Measurements from ENCODE around the gene RAD21L1.

The RAD21L1 gene

DNA sequence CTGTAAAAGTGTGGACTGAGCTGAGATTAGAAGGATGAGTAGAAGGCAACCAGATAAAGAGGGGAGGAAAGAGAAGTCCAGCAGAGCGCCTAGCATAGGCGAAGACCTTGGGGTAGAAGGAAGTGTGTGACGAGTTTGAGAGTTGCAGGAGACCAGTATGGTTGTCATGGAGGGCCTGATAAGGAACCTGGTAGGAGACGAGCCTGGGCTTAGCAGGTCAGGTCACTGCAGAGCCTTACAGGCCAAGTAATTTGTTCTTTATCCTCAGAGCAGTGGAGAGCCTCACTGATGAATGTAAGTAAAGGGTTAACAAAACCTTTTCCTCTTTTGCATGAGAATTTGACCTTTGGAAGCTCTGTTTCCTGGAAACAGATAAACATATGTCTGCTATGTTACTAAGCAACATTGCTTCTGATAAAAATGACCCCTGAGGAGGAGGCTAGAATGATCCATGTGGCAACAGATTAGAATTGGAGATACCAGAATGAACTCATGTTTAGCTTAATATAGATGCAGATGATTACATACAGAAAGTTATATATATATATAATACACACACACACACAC lies 38.2 kb upstream of the RAD21L1 start:
- DNase-seq (ENCODE audit: low spot score in 2 of 2) (no peak), ATAC-seq (replicated peaks; ENCODE audit: extremely low read depth, poor library complexity, severe bottlenecking) (no peak)
- H3K4me1 Mint-ChIP-seq: peaks cover 13% of the 10 kb centered on the region
- peaks cover 39% of the 10 kb centered on the region for H3K27me3 Mint-ChIP-seq
- no peaks in the 10 kb centered on the region for H3K36me3 Mint-ChIP-seq (ENCODE audit: insufficient read depth)
- no peak overlapping the region for H3K27ac Mint-ChIP-seq (ENCODE audit: low read depth)
- H3K9me3 Mint-ChIP-seq: no peaks in the 10 kb centered on the region
- H3K4me3 Mint-ChIP-seq: no peak overlapping the region

DNA sequence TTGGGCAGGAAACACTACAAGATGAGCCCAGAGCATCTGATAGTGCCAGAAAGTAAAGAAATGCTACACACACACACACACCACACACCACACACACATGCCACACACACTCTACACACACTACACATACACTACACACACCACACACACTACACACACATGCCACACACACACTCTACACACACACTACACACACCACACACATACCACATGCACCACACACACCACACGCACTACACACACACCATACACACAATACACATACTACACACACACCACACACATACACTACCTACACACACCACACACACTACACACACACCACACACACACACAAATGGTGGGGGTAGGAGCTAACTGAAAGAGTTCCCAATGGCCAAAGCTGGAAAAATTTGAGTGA lies 37.5 kb upstream of the RAD21L1 start:
- Mint-ChIP-seq H3K9me3 (no peaks in the 10 kb centered on the region), H3K36me3 (ENCODE audit: insufficient read depth) (no peaks in the 10 kb centered on the region), H3K27ac (ENCODE audit: low read depth) (no peak overlapping the region), H3K4me1 (peaks cover 13% of the 10 kb centered on the region), H3K27me3 (peaks cover 32% of the 10 kb centered on the region), H3K4me3 (no peak overlapping the region)
- no peak for ATAC-seq (replicated peaks; ENCODE audit: extremely low read depth, poor library complexity, severe bottlenecking)
- DNase-seq (ENCODE audit: low spot score in 2 of 2): no peak

DNA sequence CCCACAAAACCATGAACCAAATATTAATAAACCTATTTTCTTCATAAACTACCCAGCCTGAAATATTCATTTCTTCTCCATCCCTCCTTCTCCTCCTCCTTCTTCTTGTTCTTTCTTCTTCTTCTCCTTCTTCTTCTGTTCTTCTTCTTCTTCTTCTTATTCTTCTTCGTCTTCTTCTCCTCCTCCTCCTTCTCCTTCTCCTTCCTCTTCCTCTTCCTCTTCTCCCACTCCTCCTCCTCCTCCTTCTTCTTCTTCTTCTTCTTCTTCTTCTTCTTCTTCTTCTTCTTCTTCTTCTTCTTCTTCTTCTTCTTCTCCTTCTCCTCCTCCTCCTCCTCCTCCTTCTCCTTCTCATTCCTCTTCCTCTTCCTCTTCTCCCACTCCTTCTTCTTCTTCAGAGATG lies 36.0 kb upstream of the RAD21L1 start:
- no peaks in the 10 kb centered on the region for H3K36me3 Mint-ChIP-seq (ENCODE audit: insufficient read depth)
- H3K4me3 Mint-ChIP-seq: no peak overlapping the region
- H3K9me3 Mint-ChIP-seq: no peaks in the 10 kb centered on the region
- no peak for ATAC-seq (replicated peaks; ENCODE audit: extremely low read depth, poor library complexity, severe bottlenecking)
- no peak overlapping the region for H3K27ac Mint-ChIP-seq (ENCODE audit: low read depth)
- peaks cover 5% of the 10 kb centered on the region for H3K4me1 Mint-ChIP-seq
- DNase-seq (ENCODE audit: low spot score in 2 of 2): no peak
- peaks cover 17% of the 10 kb centered on the region for H3K27me3 Mint-ChIP-seq

DNA sequence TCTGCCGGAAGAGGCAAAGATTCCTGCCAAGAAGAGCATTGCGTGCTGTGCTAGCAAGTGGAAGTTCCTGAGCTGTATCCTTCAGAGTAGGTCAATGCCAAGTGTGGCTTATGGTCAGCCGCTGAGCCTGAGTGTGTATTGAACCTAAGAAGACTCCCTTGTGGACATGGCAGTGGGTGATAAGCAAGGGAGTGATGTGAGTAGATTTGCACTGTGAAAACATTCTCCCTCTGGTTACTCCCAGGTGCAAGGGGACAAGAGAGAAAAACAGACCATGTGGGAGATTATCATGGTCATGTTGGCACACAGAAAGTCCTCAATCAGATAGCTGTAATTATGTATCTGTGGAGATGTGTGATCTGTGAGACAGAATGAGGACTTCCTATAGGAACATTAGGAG lies 35.0 kb upstream of the RAD21L1 start:
- H3K4me1 Mint-ChIP-seq: peaks cover 4% of the 10 kb centered on the region
- H3K27ac Mint-ChIP-seq (ENCODE audit: low read depth): no peak overlapping the region
- peaks cover 2% of the 10 kb centered on the region for H3K36me3 Mint-ChIP-seq (ENCODE audit: insufficient read depth)
- ATAC-seq (replicated peaks; ENCODE audit: extremely low read depth, poor library complexity, severe bottlenecking) (no peak), DNase-seq (ENCODE audit: low spot score in 2 of 2) (no peak)
- H3K4me3 Mint-ChIP-seq: no peak overlapping the region
- peaks cover 16% of the 10 kb centered on the region for H3K27me3 Mint-ChIP-seq
- no peaks in the 10 kb centered on the region for H3K9me3 Mint-ChIP-seq

DNA sequence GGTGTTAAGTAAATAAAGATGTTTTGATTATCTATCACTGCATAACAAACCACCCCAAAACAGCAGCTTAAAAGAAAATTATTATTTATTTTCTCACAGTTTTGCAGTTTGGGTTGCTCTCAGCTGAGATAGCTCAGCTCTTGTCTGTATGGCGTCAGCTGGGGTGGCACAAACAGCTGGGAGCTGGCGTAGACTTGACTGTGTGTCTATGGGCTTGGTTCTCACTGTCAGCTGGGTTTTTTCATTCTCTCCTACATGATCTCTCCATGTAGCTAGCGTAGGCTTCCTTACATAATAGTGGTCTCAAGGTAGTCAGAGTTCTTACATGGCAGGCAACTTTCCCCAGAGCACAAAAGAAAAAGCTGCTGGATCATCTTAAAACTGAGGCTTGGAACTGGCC lies 34.5 kb upstream of the RAD21L1 start:
- Mint-ChIP-seq H3K4me1 (no peaks in the 10 kb centered on the region), H3K4me3 (no peak overlapping the region), H3K27me3 (peaks cover 16% of the 10 kb centered on the region), H3K36me3 (ENCODE audit: insufficient read depth) (peaks cover 2% of the 10 kb centered on the region), H3K9me3 (no peaks in the 10 kb centered on the region), H3K27ac (ENCODE audit: low read depth) (no peak overlapping the region)
- ATAC-seq (replicated peaks; ENCODE audit: extremely low read depth, poor library complexity, severe bottlenecking): no peak
- no peak for DNase-seq (ENCODE audit: low spot score in 2 of 2)

DNA sequence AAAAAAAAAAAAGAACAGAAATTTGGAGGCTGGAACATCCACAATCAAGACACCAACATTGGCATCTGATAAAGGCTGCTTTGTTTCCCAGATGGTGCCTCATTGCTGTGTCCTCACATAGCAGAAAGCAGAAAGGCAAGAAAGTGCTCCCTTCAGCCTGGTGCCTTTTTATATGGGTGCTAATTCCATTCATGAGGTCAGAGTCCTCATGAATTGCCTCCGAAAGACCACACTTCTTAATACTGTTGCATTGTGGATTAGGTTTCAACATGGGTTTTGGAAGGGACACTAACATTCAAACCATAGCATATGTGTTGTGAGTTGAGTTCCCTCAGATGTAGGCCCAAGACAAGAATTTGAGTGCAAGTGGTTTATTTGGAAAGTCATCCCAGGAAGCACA lies 30.6 kb upstream of the RAD21L1 start:
- H3K4me1 Mint-ChIP-seq: no peaks in the 10 kb centered on the region
- no peaks in the 10 kb centered on the region for H3K9me3 Mint-ChIP-seq
- no peak overlapping the region for H3K4me3 Mint-ChIP-seq
- H3K27me3 Mint-ChIP-seq: peaks cover 5% of the 10 kb centered on the region
- ATAC-seq (replicated peaks; ENCODE audit: extremely low read depth, poor library complexity, severe bottlenecking): no peak
- peaks cover 2% of the 10 kb centered on the region for H3K36me3 Mint-ChIP-seq (ENCODE audit: insufficient read depth)
- no peak overlapping the region for H3K27ac Mint-ChIP-seq (ENCODE audit: low read depth)
- DNase-seq (ENCODE audit: low spot score in 2 of 2): no peak

DNA sequence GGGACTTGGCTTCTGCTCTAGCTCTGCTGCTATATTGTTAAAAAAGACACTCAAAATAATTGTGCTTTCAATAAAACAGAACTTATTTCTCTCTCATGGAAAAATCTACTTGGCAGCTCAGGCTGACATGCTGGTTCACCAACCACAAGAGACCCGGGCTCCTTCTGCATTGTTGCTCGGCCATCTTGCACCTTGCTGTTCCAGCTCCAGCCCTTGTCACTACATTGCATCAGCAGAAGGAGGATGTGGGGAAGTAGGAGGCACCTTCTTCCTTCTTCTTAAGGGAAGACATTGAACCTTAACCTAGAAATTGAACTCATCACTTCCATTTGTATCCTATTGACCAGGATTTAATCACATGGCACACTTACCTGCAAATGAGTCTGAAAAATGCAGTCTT lies 29.2 kb upstream of the RAD21L1 start:
- no peak for DNase-seq (ENCODE audit: low spot score in 2 of 2)
- H3K36me3 Mint-ChIP-seq (ENCODE audit: insufficient read depth): peaks cover 2% of the 10 kb centered on the region
- H3K27me3 Mint-ChIP-seq: no peaks in the 10 kb centered on the region
- no peaks in the 10 kb centered on the region for H3K9me3 Mint-ChIP-seq
- no peak for ATAC-seq (replicated peaks; ENCODE audit: extremely low read depth, poor library complexity, severe bottlenecking)
- H3K4me3 Mint-ChIP-seq: no peak overlapping the region
- no peaks in the 10 kb centered on the region for H3K4me1 Mint-ChIP-seq
- H3K27ac Mint-ChIP-seq (ENCODE audit: low read depth): no peak overlapping the region

DNA sequence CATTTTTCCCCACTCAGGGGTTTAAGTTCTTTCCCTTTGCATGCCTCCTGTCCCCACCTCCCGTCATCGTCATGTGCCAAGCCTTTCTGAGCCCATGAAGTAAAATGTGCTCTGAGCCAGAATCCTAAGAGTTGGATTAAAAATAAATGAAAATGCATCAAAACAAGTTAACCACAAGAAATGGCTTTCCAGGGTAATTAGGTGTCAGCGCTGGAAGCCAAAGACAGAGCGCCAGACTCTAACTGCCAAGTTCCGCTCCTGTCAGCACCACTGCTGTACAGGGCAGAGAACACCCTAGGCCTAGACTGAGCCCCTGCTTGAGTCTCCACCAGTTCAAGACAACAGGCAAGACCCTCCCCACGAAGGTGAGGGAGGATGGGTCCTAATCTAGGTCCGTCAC lies 28.0 kb upstream of the RAD21L1 start:
- Mint-ChIP-seq H3K27ac (ENCODE audit: low read depth) (no peak overlapping the region), H3K4me3 (no peak overlapping the region), H3K36me3 (ENCODE audit: insufficient read depth) (peaks cover 2% of the 10 kb centered on the region), H3K9me3 (no peaks in the 10 kb centered on the region), H3K27me3 (no peaks in the 10 kb centered on the region), H3K4me1 (no peaks in the 10 kb centered on the region)
- ATAC-seq (replicated peaks; ENCODE audit: extremely low read depth, poor library complexity, severe bottlenecking): no peak
- no peak for DNase-seq (ENCODE audit: low spot score in 2 of 2)

DNA sequence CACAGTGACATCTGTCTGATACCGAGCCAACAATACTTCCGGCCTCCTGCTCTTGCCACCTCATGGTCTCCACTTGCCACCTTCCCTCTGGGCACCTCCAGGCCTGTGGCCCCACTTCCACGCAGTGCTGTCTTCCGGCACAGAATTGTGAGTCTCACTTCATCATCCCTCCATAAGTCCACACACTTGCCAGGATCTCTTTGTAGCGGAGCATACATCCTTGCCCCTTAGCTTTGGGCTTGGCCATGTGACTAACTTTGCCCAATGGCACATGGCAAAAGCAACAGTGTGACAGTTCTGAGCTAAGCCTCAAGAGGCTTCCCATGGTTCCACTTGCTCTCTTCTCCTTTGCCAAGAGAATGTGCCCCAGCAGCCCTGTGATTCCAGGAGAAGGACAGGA lies 27.1 kb upstream of the RAD21L1 start:
- Mint-ChIP-seq H3K4me1 (no peaks in the 10 kb centered on the region), H3K36me3 (ENCODE audit: insufficient read depth) (peaks cover 2% of the 10 kb centered on the region), H3K4me3 (no peak overlapping the region), H3K27me3 (no peaks in the 10 kb centered on the region), H3K9me3 (no peaks in the 10 kb centered on the region), H3K27ac (ENCODE audit: low read depth) (no peak overlapping the region)
- no peak for ATAC-seq (replicated peaks; ENCODE audit: extremely low read depth, poor library complexity, severe bottlenecking)
- DNase-seq (ENCODE audit: low spot score in 2 of 2): no peak

DNA sequence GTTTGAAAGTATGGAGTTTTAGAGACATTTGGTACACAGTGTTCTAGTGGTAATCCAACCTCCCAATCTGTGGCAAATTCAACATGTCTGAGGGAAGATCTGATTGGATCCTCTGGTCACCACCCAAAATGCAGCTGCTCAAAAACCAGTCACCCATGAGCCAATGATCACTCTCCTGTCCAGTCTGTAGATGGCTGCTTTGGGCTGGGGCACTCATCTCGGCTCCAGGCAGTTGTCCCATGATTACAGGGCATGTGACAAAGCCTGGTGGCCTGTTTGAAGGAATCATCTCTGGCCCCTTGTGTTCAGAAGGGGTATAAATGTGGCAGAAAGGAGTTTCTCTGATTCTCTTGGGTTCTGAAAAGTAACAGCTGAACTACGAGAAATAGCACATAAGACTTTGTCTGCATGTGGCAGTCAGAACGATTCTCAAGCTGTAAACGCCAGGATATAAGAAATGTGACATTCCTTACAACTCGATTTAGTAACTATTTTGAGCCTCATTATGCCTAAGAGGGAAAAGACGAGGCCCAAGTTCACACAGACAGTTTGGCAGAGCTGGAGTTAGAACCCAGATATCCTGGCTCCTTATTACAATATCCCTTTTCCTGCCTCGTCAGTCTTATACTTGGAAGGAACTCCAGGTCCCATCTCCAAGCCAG lies 26.5 kb upstream of the RAD21L1 start:
- no peaks in the 10 kb centered on the region for H3K27me3 Mint-ChIP-seq
- ATAC-seq (replicated peaks; ENCODE audit: extremely low read depth, poor library complexity, severe bottlenecking): no peak
- no peak for DNase-seq (ENCODE audit: low spot score in 2 of 2)
- no peaks in the 10 kb centered on the region for H3K9me3 Mint-ChIP-seq
- H3K36me3 Mint-ChIP-seq (ENCODE audit: insufficient read depth): peaks cover 4% of the 10 kb centered on the region
- H3K27ac Mint-ChIP-seq (ENCODE audit: low read depth): no peak overlapping the region
- H3K4me1 Mint-ChIP-seq: no peaks in the 10 kb centered on the region
- H3K4me3 Mint-ChIP-seq: no peak overlapping the region

DNA sequence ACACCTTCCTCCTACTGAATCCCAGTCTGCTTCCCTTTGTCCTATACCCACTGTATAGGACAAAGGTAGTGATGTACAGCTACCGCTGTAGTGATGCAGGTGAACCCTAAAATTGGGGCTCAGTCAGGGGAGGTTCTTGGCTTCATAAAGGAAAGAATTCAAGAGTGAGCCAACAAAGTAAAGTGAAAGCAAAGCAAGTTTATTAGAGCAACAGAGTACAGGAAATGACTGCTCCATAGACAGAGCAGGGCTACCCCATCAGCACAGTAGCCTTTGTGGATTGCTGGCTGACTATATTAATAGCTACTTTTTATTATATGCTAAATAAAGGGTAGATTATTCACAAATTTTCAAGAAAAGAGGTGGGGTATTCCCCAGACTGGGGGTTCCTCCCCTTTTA lies 25.9 kb upstream of the RAD21L1 start:
- H3K4me3 Mint-ChIP-seq: no peak overlapping the region
- no peak overlapping the region for H3K27ac Mint-ChIP-seq (ENCODE audit: low read depth)
- ATAC-seq (replicated peaks; ENCODE audit: extremely low read depth, poor library complexity, severe bottlenecking): no peak
- DNase-seq (ENCODE audit: low spot score in 2 of 2): no peak
- no peaks in the 10 kb centered on the region for H3K9me3 Mint-ChIP-seq
- H3K36me3 Mint-ChIP-seq (ENCODE audit: insufficient read depth): peaks cover 4% of the 10 kb centered on the region
- no peaks in the 10 kb centered on the region for H3K27me3 Mint-ChIP-seq
- no peaks in the 10 kb centered on the region for H3K4me1 Mint-ChIP-seq

DNA sequence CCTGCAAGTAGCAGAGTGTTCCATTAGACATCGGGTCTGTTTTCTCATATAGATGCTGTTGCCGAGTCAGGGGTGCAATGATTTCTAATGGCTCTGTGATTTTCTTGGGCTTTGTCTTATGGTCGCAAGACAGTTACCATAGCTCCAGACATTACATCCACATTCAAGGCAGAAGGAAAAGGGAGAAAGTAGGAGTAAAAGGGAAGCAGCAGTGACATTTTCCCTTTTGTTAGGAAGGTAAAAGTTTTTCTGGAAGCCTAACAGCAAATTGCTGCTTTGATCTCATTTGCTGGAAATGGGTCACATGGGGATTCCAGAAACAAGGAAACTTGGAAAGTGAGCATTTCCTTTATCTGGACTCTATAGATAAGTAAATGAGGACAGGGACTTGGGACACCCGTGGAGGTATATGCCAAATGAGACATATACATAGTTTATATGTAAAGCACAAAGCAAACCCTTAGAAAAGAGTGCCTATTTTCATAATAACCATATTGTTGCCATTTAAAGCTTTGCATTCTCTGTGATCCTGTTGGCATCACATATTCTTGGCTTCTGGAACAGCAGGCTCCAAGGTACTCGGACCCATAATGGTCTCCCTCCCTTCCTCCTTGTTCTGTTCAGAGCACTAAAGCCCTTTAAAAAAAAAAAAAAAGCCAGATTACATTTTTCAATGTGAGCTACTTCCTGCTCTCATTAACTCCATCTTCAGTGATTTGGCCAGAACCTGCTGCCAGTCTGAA lies 22.9 kb upstream of the RAD21L1 start, which contains the start of gene C20orf202:
C20orf202 (plus strand) TSS at position 693 of the 743 bp plus-strand sequence. CDS start 132 bp downstream, outside the sequence.
- Mint-ChIP-seq H3K4me1 (no peaks in the 10 kb centered on the region), H3K36me3 (ENCODE audit: insufficient read depth) (peaks cover 2% of the 10 kb centered on the region), H3K27ac (ENCODE audit: low read depth) (no peak within 1 kb of the TSS), H3K27me3 (no peaks in the 10 kb centered on the region), H3K4me3 (no peak within 1 kb of the TSS), H3K9me3 (no peaks in the 10 kb centered on the region)
- no peak for ATAC-seq (replicated peaks; ENCODE audit: extremely low read depth, poor library complexity, severe bottlenecking)
- DNase-seq (ENCODE audit: low spot score in 2 of 2): no peak

DNA sequence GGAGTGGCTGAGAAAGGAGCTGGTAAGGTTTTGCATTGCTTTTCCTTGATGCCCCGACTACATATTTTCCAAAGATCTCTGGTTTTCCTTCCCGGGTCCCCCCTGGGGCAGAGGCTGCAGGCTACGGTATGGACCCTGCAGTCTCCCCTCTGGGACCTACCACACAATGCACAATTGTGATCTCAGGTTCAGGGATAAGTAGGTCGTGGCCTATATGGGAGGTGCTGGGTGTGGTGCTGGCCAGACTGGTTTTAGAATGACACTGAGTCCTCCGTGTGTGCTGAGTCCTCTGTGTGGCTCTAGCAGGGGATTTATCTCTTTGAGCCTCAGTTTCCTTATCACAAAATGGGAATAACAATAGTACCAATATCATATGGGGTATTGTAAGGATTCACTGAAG lies 22.2 kb upstream of the RAD21L1 start:
- Mint-ChIP-seq H3K27ac (ENCODE audit: low read depth) (no peak overlapping the region), H3K4me1 (no peaks in the 10 kb centered on the region), H3K27me3 (no peaks in the 10 kb centered on the region), H3K4me3 (no peak overlapping the region), H3K9me3 (no peaks in the 10 kb centered on the region), H3K36me3 (ENCODE audit: insufficient read depth) (peaks cover 2% of the 10 kb centered on the region)
- DNase-seq (ENCODE audit: low spot score in 2 of 2) (no peak), ATAC-seq (replicated peaks; ENCODE audit: extremely low read depth, poor library complexity, severe bottlenecking) (no peak)
